CD4-positive, alpha-beta T cell (primary cell): ENCODE results near the gene SAMD4A. TPM values are rescaled to one million over a fixed set of nuclear protein-coding genes. Genes with fewer than 3 reads are reported as not detected.

Experiments
- ATAC-seq: fragments of 200-7000 bp; cut with Tn5 transposase; one replicate; pipeline ENCODE4 v1.10.0; 2022; ENCODE audit warnings: mild to moderate bottlenecking; ENCODE audit not compliant: poor library complexity
- CTCF ChIA-PET: fragments of 350-600 bp; sonication (Branson Sonifier 250); formaldehyde crosslinking; loops from one replicate; lab custom pipeline; 2021; ENCODE audit warnings: antibody characterized with exemption, inconsistent platforms; lab: Charles Lee
- POLR2A ChIA-PET: fragments of 350-600 bp; sonication (Branson Sonifier 250); formaldehyde crosslinking; loops from one replicate; lab custom pipeline; 2021; ENCODE audit warnings: antibody characterized with exemption, inconsistent platforms; lab: Charles Lee
- DNase-seq, 14 experiments: peaks; one replicate each; pipeline ENCODE4 v3.0.0-alpha.2; 2013 to 2020; ENCODE audit warnings: mixed read lengths in 2 of 14
- H3K27ac ChIP-seq, 2 donors: one replicate each; pipeline versions ENCODE4 v1.5.1 to v1.7.0; 2013; ENCODE audit warnings: low read length in 2 of 2, low read depth in 1 of 2, mild to moderate bottlenecking in 1 of 2
- H3K27me3 ChIP-seq, 2 experiments: 1 replicate in 1 of 2; 2 replicates in 1 of 2; pipeline versions ENCODE4 v1.6.1 to v1.7.0; 2013; ENCODE audit warnings: low read length in 2 of 2, control low read depth in 1 of 2, mild to moderate bottlenecking in 1 of 2, moderate library complexity in 1 of 2; ENCODE audit not compliant: insufficient read depth in 2 of 2, control insufficient read depth in 1 of 2
- H3K36me3 ChIP-seq: one replicate; pipeline ENCODE4 v1.6.1; 2013; ENCODE audit warnings: low read length, control low read depth; ENCODE audit not compliant: insufficient read depth
- H3K4me1 ChIP-seq: one replicate; pipeline ENCODE4 v1.6.1; 2013; ENCODE audit warnings: low read length, control low read depth; ENCODE audit not compliant: insufficient read depth
- H3K4me3 ChIP-seq: one replicate; pipeline ENCODE4 v1.5.1; 2013; ENCODE audit warnings: mild to moderate bottlenecking, low read length, moderate library complexity
- H3K9me3 ChIP-seq, 2 experiments: 1 replicate in 1 of 2; 2 replicates in 1 of 2; pipeline versions ENCODE4 v1.6.1 to v1.7.0; 2013; ENCODE audit warnings: low read length in 2 of 2, mild to moderate bottlenecking in 2 of 2, control low read depth in 1 of 2, moderate library complexity in 1 of 2; ENCODE audit not compliant: control insufficient read depth in 1 of 2, insufficient read depth in 1 of 2
- H3K27ac Mint-ChIP-seq: one replicate; pipeline ENCODE4 v1.8.0; 2020; ENCODE audit warnings: mixed read lengths
- H3K27me3 Mint-ChIP-seq: one replicate; pipeline ENCODE4 v1.8.0; 2021; ENCODE audit warnings: mixed read lengths
- H3K36me3 Mint-ChIP-seq: one replicate; pipeline ENCODE4 v1.8.0; 2021; ENCODE audit warnings: low read depth, mixed read lengths
- H3K4me1 Mint-ChIP-seq: one replicate; pipeline ENCODE4 v1.8.0; 2021; ENCODE audit warnings: low read depth, mixed read lengths
- H3K4me3 Mint-ChIP-seq: one replicate; pipeline ENCODE4 v1.8.0; 2020; ENCODE audit warnings: mild to moderate bottlenecking, mixed read lengths
- H3K9me3 Mint-ChIP-seq: one replicate; pipeline ENCODE4 v1.8.0; 2020; ENCODE audit warnings: mixed read lengths
- intact Hi-C, 2 experiments: fragments of 100-400 bp; cut with DNase I in 1 of 2; cut with micrococcal nuclease in 1 of 2; formaldehyde crosslinking; loops; one replicate each; pipeline versions ENCODE4 v1.15.1 to v1.9.0; 2023 to 2025; cut with DNase I, micrococcal nuclease
- total RNA-seq, 174 experiments: library from RNA in 2 of 174; stranded (reverse) in 2 of 174; gene quantifications; one replicate each; pipeline ENCODE4 v1.2.3 and lab custom pipeline; 2021 to 2026
- TF ChIP-seq, protein P1 (sequence below): fragments of 200-600 bp; IDR thresholded peaks from one replicate; pipeline ENCODE4 v1.8.0; 2022; ENCODE audit warnings: antibody characterized with exemption, mild to moderate bottlenecking

SAMD4A gene
- total RNA-seq, 2 experiments from 2014 or later = 1.9 to 2.3 TPM

DNA sequence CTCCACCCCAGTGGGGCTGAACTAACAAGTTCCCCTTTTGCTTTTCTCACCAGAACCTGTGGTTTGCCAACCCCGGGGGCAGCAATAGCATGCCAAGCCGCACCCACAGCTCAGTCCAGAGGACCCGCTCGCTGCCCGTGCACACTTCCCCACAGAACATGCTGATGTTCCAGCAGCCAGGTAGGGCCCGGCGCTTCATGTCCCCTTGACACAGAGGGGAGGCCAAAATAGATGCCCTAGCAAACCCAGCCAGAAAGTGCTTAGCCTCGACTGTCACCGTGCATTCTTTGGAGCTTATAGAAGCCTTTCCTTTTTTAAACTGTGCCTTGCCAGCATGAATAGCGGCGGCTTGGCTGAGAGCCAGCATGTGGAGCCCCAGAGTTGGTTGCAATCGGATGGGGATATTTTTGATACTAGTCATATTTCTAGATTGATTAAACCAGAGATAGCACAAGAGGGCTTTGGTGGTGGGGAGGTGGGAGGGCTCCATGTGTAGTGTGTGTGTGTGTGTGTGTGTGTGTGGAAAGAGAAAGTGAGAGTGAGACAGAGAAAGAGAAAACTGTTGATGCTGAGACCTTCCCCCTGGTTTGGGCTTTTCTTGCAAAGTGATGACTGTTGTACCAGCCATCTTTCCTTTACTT, 209.6 kb downstream of the SAMD4A start:
- Histone ChIP-seq H3K36me3 (no peaks in the 10 kb centered on the region), H3K27me3 (no peaks in the 10 kb centered on the region), H3K27ac (no peak overlapping the region), H3K4me1 (peaks cover 24% of the 10 kb centered on the region), H3K4me3 (peak overlapping the region; percentile 2), H3K9me3 (no peaks in the 10 kb centered on the region)
- no peaks in the 10 kb centered on the region for H3K9me3 Mint-ChIP-seq
- peak overlapping the region; percentile 49 for H3K4me3 Mint-ChIP-seq
- intact Hi-C loops = no loop called here
- no peak for ATAC-seq
- DNase-seq = peak; percentile 6 to 48 (median 14)
- no peak overlapping the region for H3K27ac Mint-ChIP-seq
- ChIA-PET POLR2A (interaction anchor here (1.1 to 3.9 kb wide), 2 partner anchors 12 to 211 kb away, joined by 3 to 42 read pairs; partner anchors contain the start of gene SAMD4A), CTCF (interaction anchor here (0.9 to 5.1 kb wide), 2 partner anchors 29 to 211 kb away, joined by 3 to 104 read pairs; partner anchors contain the start of gene SAMD4A)
- H3K27me3 Mint-ChIP-seq = no peaks in the 10 kb centered on the region
- no peaks in the 10 kb centered on the region for H3K36me3 Mint-ChIP-seq
- H3K4me1 Mint-ChIP-seq = peaks cover 14% of the 10 kb centered on the region
- TF ChIP-seq, protein P1, sequence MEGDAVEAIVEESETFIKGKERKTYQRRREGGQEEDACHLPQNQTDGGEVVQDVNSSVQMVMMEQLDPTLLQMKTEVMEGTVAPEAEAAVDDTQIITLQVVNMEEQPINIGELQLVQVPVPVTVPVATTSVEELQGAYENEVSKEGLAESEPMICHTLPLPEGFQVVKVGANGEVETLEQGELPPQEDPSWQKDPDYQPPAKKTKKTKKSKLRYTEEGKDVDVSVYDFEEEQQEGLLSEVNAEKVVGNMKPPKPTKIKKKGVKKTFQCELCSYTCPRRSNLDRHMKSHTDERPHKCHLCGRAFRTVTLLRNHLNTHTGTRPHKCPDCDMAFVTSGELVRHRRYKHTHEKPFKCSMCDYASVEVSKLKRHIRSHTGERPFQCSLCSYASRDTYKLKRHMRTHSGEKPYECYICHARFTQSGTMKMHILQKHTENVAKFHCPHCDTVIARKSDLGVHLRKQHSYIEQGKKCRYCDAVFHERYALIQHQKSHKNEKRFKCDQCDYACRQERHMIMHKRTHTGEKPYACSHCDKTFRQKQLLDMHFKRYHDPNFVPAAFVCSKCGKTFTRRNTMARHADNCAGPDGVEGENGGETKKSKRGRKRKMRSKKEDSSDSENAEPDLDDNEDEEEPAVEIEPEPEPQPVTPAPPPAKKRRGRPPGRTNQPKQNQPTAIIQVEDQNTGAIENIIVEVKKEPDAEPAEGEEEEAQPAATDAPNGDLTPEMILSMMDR = no peak

DNA sequence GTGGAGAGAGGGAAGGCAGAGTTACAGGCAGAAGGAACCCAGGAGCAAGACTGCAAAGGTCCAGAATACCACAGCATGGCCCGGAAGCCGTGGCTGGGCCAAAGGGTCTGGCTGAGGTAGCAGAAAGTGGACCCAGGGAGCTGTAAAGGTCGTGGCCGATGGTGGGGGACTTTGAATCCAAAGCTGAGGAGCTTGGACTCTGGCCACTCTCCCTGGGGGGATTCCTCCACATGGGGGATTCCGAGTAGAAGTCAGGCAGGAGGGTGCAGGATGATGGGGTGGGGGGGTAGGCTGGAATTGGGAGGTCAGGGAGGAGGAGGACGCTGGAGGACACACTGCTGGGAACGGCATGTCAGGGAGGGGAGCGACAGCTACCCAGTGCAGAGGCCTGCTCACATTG, 210.5 kb downstream of the SAMD4A start:
- ChIA-PET CTCF (interaction anchor here (0.9 kb wide), 1 partner anchor 28 kb away, joined by 3 read pairs; no protein-coding TSS in a partner anchor), POLR2A (interaction anchor here (1.1 kb wide), 1 partner anchor 13 kb away, joined by 3 read pairs; no protein-coding TSS in a partner anchor)
- no peaks in the 10 kb centered on the region for H3K27me3 ChIP-seq
- no peaks in the 10 kb centered on the region for H3K36me3 Mint-ChIP-seq
- no peak overlapping the region for H3K27ac ChIP-seq
- no peaks in the 10 kb centered on the region for H3K27me3 Mint-ChIP-seq
- H3K4me3 Mint-ChIP-seq = no peak overlapping the region
- no peak overlapping the region for H3K4me3 ChIP-seq
- TF ChIP-seq, protein P1 = no peak
- intact Hi-C loops = no loop called here
- H3K27ac Mint-ChIP-seq = no peak overlapping the region
- H3K36me3 ChIP-seq = no peaks in the 10 kb centered on the region
- no peaks in the 10 kb centered on the region for H3K9me3 ChIP-seq
- no peak for ATAC-seq
- no peaks in the 10 kb centered on the region for H3K9me3 Mint-ChIP-seq
- DNase-seq = no peak
- peaks cover 24% of the 10 kb centered on the region for H3K4me1 ChIP-seq
- H3K4me1 Mint-ChIP-seq = peaks cover 14% of the 10 kb centered on the region

DNA sequence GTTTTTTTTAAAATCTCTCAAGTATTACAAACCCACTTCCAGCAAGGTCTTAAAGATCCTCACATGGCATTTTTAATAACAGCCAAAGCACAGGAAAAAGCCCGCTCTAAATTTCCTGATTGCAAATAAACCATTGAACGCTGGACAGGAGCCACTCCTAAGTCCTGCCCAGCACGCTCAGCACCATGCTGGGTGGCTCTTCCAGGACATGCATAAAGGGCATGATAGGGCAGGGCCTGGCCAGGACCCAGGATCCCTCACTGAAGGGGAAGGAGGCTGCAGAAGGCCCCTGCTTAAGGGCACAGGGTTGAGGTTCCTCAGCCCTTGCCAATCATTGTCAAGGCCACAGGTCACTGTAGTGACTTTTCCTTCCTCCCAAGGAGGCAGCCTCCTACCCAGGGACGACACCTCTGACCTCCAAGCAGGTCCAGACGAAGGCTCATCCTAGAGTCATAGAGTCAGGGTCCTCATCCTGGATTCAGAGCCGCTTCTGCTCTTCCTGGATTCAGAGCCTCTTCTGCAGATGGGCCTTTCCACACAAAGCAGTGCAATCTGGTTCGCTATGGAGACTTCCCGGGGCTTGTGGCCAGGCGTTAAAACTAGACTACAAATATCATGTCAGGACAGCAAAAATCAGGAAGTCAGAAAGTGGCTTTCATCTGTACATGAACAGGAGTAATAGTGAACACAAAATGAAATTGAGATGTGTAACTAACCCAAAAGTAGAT, 211.9 kb downstream of the SAMD4A start:
- CTCF ChIA-PET = no interaction called here
- no peak overlapping the region for H3K27ac Mint-ChIP-seq
- H3K4me3 Mint-ChIP-seq = no peak overlapping the region

More for the DNA sequence above, 211.9 kb downstream of the SAMD4A start:
- POLR2A ChIA-PET = no interaction called here
- H3K9me3 ChIP-seq = no peaks in the 10 kb centered on the region
- TF ChIP-seq, protein P1 = no peak
- Mint-ChIP-seq H3K9me3 (no peaks in the 10 kb centered on the region), H3K4me1 (peaks cover 4% of the 10 kb centered on the region), H3K36me3 (no peaks in the 10 kb centered on the region), H3K27me3 (no peaks in the 10 kb centered on the region)
- no peak overlapping the region for H3K27ac ChIP-seq
- no peaks in the 10 kb centered on the region for H3K27me3 ChIP-seq
- ATAC-seq (no peak), DNase-seq (no peak)
- intact Hi-C loops = no loop called here
- H3K4me3 ChIP-seq = no peak overlapping the region
- H3K36me3 ChIP-seq = no peaks in the 10 kb centered on the region
- H3K4me1 ChIP-seq = peaks cover 13% of the 10 kb centered on the region
